HG03442 (cell line): ENCODE measurements around the gene SPATS2L.

Source experiments
- ATAC-seq: cut with Tn5 transposase; IDR thresholded peaks from one replicate; pipeline ENCODE4 v1.9.1; 2021; ENCODE audit warnings: mild to moderate bottlenecking, moderate library complexity; ENCODE audit not compliant: unreplicated experiment

Gene SPATS2L

DNA sequence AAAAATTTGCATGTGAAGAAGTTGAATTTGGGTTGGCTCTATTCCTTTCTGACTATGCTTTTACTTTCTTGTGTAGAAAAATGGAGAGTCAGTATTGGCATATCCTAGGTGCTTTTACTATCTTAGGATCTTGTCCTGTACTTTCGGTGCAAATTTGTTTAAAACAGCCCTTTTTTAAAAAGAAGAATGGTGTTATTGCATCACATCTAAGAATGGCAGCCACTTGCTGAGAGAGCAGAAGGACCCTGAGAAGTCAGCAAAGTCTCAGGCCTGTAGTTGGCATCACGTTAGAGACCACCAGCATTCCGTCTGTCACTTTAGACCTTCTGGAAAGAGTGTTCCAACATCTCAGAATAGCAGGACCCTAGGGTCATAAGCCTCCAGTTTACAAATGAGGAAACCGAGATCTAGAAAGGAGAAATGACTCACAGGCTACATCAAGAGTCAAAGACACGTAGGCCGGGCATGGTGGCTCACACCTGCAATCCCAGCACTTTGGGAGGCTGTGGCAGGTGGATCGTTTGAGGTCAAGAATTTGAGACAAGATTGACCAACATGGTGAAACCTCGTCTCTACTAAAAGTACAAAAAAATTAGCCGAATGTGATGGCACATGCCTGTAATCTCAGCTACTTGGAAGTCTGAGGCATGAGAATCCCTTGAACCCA is 42.5 kb downstream of the SPATS2L start:
- no peak for ATAC-seq

DNA sequence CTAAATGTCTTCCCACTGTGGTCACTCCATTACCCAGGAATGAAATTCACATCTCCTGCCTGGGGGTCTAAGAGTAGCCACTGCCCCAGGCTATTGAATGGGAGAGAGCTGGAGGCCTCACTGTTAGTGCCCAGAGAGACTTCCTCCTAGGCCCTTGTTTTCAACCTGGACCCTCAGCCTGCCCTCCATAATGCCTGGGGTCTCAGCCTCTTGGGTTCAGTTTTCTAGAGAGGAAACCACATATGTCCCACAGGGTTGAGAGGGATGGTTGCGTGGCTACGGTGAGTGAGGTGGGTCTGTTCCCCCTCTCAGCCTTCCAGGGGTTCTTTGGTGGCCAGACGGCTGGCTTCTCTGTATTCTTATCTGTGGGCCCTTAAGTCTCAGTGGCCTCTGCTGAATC is 43.4 kb downstream of the SPATS2L start:
- no peak for ATAC-seq

DNA sequence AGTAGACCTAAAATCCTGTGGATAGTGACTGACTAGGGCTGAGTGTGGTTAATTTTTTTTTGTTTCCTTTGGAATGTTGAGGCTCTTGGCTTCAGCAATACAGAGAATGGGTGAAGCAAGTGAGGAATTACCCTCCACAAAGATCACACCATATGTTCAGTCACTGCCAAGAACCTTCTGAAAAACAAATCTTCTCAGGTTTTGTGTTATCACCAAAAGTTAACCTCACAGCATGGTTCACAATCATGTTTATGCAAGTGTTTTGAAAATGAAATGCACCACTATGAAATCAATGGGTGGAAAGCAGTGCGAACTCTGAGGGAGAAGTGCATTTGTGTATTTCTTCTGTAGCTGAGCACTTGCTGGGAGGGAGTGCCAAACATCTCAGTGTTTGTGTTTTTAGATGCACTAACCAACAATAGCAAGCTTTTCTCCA is 44.4 kb downstream of the SPATS2L start:
- no peak for ATAC-seq

DNA sequence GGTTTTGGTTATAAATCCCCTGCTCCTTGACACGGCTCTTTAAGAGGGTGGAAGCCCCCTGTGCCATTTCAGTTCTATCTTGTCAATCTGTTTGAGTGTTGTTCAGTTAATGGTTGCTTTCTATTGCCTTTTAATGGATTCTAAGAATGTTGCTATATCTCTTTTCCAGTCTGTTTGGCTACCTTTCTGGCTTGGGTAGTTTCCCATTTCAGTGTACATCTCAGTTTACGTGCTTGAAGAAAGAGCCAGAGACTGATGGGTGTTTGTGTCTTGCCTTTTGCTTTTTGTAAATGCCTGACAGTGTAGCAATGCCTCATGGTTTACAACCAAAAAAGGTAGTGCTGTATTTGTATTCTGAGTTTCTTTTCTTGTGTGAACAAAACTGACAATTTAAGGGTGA is 45.3 kb downstream of the SPATS2L start:
- ATAC-seq = no peak

DNA sequence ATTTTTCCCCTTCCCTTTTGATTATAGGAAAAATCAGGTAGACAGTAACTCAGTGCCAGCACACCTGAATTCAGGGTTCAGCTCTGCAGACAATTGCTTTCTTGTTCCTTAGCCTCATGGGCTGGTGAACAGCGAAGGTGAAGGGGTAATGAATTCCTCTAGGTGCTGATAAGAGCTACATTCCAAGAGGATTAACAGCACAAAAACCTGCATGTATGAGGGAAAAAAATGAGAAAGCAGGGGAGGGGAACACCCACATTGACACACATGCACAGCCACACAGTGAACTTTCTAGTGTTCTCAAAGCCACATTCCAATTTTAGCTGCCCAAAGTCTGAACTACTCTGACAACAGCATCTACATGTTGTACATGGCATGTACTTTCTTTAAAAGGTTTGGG is 46.1 kb downstream of the SPATS2L start:
- ATAC-seq = no peak

DNA sequence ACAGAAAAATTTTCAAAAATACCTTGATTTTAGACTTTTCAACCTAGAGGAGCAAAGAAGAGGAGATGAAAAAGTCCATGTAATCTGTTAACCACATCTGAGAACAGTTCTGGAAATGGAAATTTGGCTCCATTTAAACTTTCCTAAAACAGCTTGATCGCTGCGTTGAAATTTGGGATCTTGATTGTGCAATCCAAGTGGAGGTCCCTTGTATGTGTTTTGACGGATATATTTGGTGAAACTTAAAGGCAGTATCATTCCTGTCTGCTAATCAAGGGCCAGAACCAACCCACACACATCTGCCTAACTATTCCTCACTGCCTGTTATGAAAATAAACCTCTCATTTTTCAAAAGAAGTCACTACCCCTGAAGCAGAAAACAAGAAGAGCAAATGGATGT is 46.6 kb downstream of the SPATS2L start:
- no peak for ATAC-seq

DNA sequence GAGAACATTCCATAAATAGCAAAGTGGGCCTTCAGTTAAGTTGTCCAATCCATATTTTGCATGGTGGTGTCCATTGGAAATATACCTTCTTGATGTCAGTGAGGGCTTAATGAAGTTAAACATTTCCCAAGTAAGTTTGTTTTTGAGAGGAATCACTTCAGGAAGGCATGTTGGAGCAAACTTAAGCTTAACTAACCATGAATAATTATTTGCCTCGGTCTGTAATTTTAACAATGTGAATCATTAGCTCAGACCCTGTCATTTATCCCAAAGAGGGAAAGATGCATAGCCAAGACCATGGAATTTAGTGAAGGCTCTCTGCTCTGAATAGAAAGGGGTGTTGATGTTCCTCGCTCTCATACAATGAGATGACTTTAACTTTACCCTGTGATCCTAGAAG is 47.4 kb downstream of the SPATS2L start:
- no peak for ATAC-seq

DNA sequence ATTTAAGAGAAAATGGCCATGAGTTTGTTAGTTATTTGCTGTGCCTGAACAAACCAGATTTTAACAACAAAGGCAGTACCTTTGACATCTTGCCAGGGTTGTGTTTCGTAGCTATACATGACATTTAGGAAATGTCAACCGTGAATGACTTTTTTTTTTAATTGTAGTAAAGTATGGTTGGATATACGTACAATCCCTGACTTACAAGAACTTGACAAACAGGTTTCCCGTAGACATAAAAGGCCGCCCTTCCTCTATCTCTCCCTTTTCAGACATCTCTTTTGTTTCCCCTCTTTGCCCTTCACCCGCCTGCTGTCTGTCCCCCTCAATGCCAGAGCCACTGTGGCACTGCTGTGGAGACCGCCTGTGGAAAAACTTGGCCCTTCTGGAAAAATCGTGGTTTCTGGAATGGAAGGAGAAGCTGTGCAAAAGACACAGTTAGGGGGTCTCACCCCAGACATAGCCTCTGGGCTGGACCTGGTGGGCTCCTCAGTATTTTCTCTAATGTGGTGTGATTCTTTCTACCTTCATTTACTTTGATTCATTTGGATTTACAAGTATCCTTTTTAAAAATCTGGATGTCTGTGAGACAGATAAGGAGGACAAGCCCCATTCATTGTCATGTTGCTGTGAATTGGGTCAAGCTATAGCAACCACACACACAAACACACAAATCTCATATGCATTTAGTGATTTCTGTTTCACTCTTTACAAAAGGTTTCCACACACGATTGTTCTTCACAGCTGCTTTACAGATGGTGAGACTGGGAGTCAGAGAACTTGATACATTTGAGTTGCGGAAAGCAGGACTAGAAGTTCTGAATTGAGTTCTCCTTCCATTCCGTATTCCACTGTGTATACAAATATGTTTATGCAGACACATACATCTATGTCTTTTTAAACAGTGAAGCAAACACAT is 48.6 kb downstream of the SPATS2L start:
- no peak for ATAC-seq

DNA sequence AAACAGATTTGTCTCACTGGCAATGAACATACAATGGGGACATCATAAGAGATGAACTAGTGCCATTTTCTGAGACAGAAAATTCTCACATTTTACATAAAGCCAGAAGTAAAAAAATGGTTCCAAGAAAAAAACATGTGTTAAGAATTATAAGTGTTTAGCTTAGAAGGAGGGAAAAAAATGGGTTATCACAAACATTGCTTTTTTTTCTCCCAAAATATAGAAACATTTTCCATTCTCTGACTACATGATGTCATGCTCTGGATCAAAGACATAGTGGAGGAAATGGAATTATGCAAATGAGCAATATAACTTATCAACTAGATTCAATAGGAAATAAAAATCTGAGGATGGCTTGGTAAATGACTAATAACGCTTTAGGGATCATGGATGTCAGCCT is 49.8 kb downstream of the SPATS2L start:
- no peak for ATAC-seq

DNA sequence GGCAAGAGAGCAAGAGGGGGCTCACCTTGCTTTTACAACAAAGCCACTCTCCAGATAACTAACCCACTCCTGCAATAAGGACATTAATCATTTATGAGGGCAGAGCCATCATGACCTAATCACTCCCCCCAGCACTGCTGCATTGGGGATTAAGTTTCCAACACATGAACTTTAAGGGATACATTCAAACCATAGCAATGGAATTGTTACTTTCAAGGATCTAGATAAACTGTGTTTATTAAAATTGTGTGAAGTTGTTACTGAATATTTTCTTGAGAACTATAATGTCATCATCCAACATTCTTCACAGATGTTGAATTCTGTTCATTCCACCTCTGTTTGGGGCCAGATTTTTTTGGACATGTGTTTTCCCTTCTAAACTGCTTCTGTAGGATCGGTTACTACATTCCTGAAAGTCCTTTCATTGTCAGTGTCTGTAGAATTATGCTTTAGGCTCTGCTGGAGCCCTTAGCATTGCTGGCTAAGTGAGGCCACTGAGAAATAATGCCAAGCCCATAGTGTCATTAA is 50.4 kb downstream of the SPATS2L start:
- no peak for ATAC-seq

DNA sequence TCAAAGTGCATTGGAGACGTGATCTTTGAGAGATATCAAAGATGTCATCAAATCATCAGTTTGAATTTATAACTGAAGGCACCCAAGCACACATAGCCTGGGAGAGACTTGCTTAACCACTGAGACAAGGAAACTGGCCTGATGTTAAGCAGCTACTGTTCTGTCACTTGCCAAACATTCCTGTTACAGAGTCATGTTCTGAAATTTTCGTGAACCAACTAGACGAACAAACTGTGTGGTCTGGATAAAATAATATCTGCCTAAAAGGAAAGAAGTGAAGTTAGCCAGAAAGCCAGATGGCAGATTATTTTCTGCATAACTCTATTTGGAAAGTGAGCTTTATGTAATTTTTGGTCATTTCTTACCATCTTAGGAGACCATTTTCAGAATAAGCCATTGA is 51.4 kb downstream of the SPATS2L start:
- no peak for ATAC-seq

DNA sequence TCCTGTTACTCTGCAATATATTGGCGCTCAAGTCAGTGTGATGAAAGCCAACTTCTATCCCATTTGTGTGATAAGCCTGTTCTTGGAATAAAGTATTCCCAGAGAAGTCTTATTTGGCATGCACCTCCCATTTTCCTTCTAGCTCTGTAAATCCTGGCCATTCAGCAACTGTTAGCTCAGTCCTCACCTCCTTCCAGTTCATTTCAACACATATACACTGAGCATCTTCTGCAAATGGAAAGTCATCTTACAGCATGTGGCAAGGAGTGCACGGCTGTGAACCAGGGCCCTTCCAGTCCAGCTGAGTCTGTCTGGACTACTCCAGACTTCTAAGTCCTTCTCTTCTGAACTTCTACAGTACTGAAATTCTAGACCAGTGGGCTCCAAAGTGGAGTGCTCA is 53.1 kb downstream of the SPATS2L start:
- ATAC-seq = no peak

DNA sequence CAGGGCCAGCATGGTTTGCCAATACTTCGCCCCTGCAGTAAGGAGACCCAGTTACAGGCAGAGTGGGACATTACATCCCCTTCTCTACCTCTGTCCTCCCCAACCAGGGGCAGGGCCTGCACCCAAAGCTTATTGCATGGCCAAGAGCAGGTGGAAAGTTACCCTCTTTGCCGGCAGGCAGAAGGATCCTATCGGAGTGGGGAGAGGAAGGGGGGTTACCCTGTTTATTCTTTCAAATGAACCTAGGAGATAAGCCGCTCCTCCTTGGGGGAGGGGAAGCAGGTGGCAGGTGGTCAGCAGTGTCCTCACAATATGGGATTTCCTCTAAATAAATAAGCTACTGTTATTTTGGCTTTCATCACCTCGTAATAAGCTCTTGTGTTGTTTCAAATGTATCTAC is 53.9 kb downstream of the SPATS2L start:
- no peak for ATAC-seq

DNA sequence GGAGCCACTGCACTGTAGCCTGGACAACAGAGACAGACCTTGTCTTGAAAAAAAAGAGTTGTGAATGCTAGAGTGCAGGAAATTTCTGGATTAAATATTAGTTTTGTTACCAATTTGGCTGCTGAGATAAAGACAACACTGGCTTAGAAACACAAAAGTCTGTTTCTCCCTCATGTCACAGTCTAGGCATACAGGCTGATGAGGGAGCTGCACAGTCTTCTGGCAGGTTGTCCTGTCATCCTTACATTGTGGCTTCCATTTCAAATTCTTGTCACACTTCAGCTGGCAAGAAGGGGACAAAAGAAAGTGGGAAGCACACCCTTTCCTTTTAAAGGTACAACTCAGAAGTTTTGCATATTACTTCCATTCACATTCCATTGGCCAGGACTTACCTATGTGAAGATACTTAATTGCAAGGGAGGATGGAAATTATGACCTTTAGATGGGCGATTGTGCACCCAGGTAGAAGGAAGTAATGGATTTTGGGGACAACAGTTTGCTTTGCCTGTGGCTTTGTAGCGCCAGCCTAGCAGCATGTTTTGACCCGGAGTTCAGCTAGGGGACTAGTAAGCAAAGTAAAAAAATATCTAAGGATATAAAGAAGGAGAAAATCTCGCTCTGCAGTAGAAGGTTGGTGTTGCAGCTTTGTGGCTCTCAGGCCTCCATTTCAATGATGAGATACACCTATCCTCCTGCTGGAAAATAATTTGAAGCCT is 55.9 kb downstream of the SPATS2L start:
- no peak for ATAC-seq

DNA sequence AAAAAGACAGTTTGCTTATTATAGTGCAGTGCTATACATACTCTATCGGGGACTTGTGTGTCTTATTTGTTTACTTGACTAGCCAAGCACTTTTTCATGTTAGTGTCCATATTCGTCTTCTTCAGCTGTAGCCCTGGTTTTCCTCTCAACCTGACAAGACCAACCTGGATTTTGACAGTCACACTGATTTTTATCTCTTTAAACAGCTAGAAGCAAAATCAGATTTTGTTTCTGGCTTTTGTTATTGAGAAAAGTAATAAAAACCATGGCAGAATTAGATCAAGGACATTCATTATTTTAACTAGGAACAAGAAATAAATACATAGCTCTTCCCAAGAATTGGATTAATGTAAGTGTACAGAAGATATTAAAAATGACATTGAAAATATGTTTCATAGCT is 56.8 kb downstream of the SPATS2L start:
- ATAC-seq = no peak

DNA sequence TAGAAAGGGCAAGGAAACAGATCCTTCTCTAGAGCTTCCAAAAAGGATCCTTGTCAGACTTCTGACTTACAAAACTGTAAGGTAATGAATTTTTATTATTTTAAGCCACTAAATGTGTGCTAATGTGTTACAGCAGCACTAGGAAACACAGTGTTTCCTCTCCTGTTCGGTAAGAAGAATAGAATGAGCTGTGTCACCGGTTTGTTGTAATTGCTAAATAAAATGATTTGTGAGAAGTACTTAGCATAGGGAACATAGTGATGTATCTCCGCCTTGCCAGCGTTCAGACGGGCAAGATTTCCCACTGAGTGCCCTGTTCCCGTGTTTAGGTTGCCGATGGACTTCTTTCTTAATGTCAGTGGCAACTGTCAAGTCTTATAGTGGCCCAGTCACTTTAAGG is 57.6 kb downstream of the SPATS2L start:
- ATAC-seq = no peak

DNA sequence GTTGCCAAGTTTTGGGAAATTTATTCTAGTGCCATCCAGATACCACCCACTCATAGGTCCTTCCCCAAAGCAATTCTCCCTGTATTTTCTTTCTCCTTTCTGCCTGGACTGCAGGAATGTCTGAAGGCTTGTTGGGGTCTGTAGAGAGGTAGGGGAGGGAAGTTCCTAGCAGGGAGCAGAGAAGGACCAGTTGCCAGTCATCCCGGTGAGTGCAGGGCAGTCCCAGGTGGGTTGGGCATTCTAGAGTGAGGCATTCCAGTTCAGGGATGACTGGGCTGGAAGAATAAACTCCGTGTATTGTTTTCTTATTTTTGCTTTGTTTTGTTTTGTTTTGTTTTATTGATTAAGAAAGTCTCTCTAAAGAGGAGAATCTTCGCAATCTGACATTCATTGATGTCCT is 58.1 kb downstream of the SPATS2L start:
- ATAC-seq = no peak

DNA sequence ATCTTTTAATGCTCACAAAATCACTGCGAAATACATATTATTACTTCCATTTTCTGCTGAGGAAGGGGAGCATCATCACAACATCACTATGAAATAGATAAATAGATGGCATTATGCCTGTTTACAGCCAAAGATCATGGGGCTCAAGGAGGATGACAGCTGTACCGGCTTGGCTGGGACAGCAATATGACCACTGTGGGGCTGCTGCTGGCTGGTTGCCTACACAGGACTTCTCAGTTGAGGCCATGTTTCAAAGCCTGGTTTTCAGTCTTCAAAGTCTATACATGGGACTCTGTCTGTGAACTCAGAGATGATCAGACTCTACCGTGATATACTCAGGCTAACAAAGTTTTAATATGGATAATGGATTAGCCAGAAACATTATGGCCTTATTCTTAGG is 58.7 kb downstream of the SPATS2L start:
- ATAC-seq = no peak

DNA sequence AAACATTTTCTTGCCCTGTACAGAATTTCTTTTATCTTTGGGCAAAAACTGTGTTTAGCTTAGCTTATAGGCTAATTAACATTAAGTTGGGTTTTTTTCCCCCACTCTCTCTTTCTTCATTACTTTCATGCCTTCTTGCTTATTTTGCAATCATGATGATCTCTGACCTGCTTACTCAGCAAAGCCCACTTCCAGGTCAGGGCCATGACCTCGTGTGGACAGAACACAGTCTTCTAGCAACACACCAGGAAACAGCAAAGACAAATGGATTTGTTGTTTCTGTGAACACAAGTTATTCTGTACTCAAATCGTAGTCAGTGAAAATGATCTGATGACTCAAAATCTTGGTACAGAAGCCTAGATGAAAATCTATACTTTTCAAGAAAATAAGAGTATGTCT is 60.7 kb downstream of the SPATS2L start:
- no peak for ATAC-seq

DNA sequence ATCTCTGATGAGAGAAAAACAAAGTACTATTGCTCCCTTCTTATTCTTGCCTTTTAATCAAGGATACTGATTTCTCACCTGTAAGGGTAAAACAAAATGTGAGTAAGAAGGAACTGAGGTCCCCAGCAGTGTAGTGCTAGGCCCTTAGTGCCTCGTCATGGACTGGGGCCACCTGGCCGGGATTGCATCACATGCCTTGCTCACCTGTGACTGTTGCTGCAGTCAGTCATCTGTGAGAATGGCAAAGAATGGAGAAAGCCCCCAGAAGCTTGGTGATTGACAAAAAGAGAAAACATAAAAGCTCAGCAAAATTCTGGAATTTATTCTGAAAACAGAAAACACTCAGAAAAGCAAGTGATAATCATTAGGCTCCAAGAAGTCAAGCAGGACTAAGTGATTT is 63.4 kb downstream of the SPATS2L start:
- ATAC-seq = no peak

DNA sequence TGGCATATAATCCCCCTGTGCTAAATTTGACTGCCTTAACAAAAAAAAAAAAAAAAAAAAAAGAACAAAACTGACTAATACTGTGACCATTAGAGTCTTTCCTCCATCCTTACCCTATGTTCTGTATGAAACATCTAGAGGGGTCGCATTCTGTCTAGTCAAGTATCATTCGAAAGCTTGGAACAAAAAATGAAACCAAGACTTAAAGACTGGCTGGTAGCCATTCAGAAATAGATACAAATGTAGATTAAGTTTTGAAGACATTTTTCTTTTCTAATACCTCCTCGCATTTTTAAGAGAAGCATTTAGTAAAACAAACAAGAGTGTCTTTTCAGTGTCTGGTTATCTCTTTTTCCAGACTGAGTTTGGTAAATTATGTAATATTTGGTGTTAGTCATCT is 66.7 kb downstream of the SPATS2L start:
- no peak for ATAC-seq
